OCI-LY1 (cell line): ENCODE results near the gene NCOR2.

Source experiments
- H2AFZ ChIP-seq: fragments of 200-600 bp; sonication (generic), shearing (Covaris generic); 2 replicates; pipeline ENCODE4 v1.6.0; 2014; ENCODE audit warnings: antibody characterized with exemption, mild to moderate bottlenecking, low read length
- H3F3A ChIP-seq: fragments of 200-600 bp; sonication (generic), shearing (Covaris generic); 2 replicates; pipeline ENCODE4 v1.6.0; 2014; ENCODE audit warnings: mild to moderate bottlenecking, antibody characterized with exemption, low read length, moderate library complexity; ENCODE audit not compliant: insufficient read depth
- H3K27ac ChIP-seq: fragments of 200-600 bp; sonication (generic); 2 replicates; pipeline ENCODE4 v1.5.1; 2014; ENCODE audit warnings: low read length, mixed run types, mild to moderate bottlenecking, low read depth; ENCODE audit not compliant: poor library complexity, severe bottlenecking
- H3K27me3 ChIP-seq: fragments of 200-600 bp; sonication (generic); 2 replicates; pipeline ENCODE4 v1.6.0; 2014; ENCODE audit warnings: antibody characterized with exemption, mild to moderate bottlenecking, low read length, moderate library complexity; ENCODE audit not compliant: insufficient read depth
- H3K36me3 ChIP-seq: fragments of 200-600 bp; sonication (generic); 2 replicates; pipeline ENCODE4 v1.6.1; 2014; ENCODE audit warnings: mild to moderate bottlenecking, antibody characterized with exemption, low read length, moderate library complexity, mixed read lengths; ENCODE audit not compliant: insufficient read depth
- H3K4me1 ChIP-seq: fragments of 200-600 bp; sonication (generic); 2 replicates; pipeline ENCODE4 v1.5.1; 2014; ENCODE audit warnings: mild to moderate bottlenecking, low read length, moderate library complexity; ENCODE audit not compliant: insufficient read depth, severe bottlenecking
- H3K4me2 ChIP-seq: fragments of 200-600 bp; sonication (generic), shearing (Covaris generic); 2 replicates; pipeline ENCODE4 v1.6.1; 2014; ENCODE audit warnings: low read length
- H3K4me3 ChIP-seq: fragments of 200-600 bp; sonication (generic); 2 replicates; pipeline ENCODE4 v1.5.1; 2014; ENCODE audit warnings: low read length, low read depth, mild to moderate bottlenecking, mixed read lengths; ENCODE audit not compliant: poor library complexity, severe bottlenecking
- H3K79me2 ChIP-seq: fragments of 200-600 bp; shearing (Covaris generic); 2 replicates; pipeline ENCODE4 v1.6.1; 2016; ENCODE audit warnings: mixed run types, low read length, mixed read lengths; ENCODE audit not compliant: insufficient read depth
- H3K9ac ChIP-seq: fragments of 200-600 bp; sonication (generic), shearing (Covaris generic); 2 replicates; pipeline ENCODE4 v1.6.1; 2014; ENCODE audit warnings: mild to moderate bottlenecking, low read length, mixed read lengths
- H3K9me2 ChIP-seq: fragments of 200-600 bp; sonication (generic), shearing (Covaris generic); 2 replicates; pipeline ENCODE4 v1.6.1; 2014; ENCODE audit warnings: low read depth, mild to moderate bottlenecking, low read length, mixed read lengths
- H3K9me3 ChIP-seq: fragments of 200-600 bp; shearing (Covaris generic); 2 replicates; pipeline ENCODE4 v1.6.1; 2014; ENCODE audit warnings: low read length, mixed read lengths
- H4K20me1 ChIP-seq: fragments of 200-600 bp; sonication (generic), shearing (Covaris generic); 2 replicates; pipeline ENCODE4 v1.6.0; 2016; ENCODE audit warnings: mild to moderate bottlenecking, low read length; ENCODE audit not compliant: insufficient read depth
- CTCF ChIP-seq: fragments of 200-600 bp; sonication (generic), shearing (Covaris generic); IDR thresholded peaks from 2 replicates; pipeline ENCODE4 v1.5.1; 2017; ENCODE audit warnings: mild to moderate bottlenecking, antibody characterized with exemption, low read length, moderate library complexity, mixed read lengths
- EZH2 ChIP-seq: fragments of 200-600 bp; sonication (generic), shearing (Covaris generic); IDR thresholded peaks from 2 replicates; pipeline ENCODE4 v1.8.0; 2017; ENCODE audit warnings: borderline replicate concordance, mixed run types, mild to moderate bottlenecking, antibody characterized with exemption, low read length, moderate library complexity, mixed read lengths

Gene NCOR2

GRCh38 chr12:124608450-124608870 is 41.0 kb upstream of the NCOR2 start:
- peak overlapping the region; percentile 50 for H3K4me2 ChIP-seq
- peak overlapping the region; percentile 34 for H3K4me3 ChIP-seq
- H4K20me1 ChIP-seq = no peaks in the 10 kb centered on the region
- H3K9me2 ChIP-seq = no peaks in the 10 kb centered on the region
- peaks cover 22% of the 10 kb centered on the region; the same call in 1 of the 2 replicates for H3K27me3 ChIP-seq
- no peaks in the 10 kb centered on the region for H3K79me2 ChIP-seq
- TF ChIP-seq EZH2 = no peak
- TF ChIP-seq CTCF = no peak
- H3K27ac ChIP-seq = peak overlapping the region; percentile 38
- H3F3A ChIP-seq = no peaks in the 10 kb centered on the region
- H3K9ac ChIP-seq = no peak overlapping the region
- no peaks in the 10 kb centered on the region for H3K36me3 ChIP-seq
- H3K4me1 ChIP-seq = peaks cover 17% of the 10 kb centered on the region
- H2AFZ ChIP-seq = no peak overlapping the region
- no peaks in the 10 kb centered on the region for H3K9me3 ChIP-seq

- Histone ChIP-seq H3K27ac (no peak overlapping the region), H3K36me3 (no peaks in the 10 kb centered on the region), H3K4me3 (no peak overlapping the region), H2AFZ (no peak overlapping the region), H3K79me2 (no peaks in the 10 kb centered on the region), H3K9me3 (no peaks in the 10 kb centered on the region), H3K9ac (no peak overlapping the region), H3K27me3 (peaks cover 22% of the 10 kb centered on the region; the same call in 1 of the 2 replicates), H3K4me2 (no peak overlapping the region), H3K9me2 (no peaks in the 10 kb centered on the region), H4K20me1 (no peaks in the 10 kb centered on the region), H3K4me1 (peaks cover 17% of the 10 kb centered on the region), H3F3A (no peaks in the 10 kb centered on the region)
- TF ChIP-seq CTCF = no peak
- no peak for TF ChIP-seq EZH2
These were observed 40.4 kb upstream of the NCOR2 start for GRCh38 chr12:124607681-124608425.

GRCh38 chr12:124605883-124606774 is 38.7 kb upstream of the NCOR2 start:
- Histone ChIP-seq H3K27me3 (peaks cover 23% of the 10 kb centered on the region; the same call in 1 of the 2 replicates), H3K4me1 (peaks cover 17% of the 10 kb centered on the region), H3K4me3 (no peak overlapping the region), H3K36me3 (no peaks in the 10 kb centered on the region), H3K79me2 (no peaks in the 10 kb centered on the region), H3K4me2 (no peak overlapping the region), H3F3A (no peaks in the 10 kb centered on the region), H3K9me3 (no peaks in the 10 kb centered on the region), H3K9ac (no peak overlapping the region), H3K9me2 (no peaks in the 10 kb centered on the region), H2AFZ (no peak overlapping the region), H3K27ac (no peak overlapping the region), H4K20me1 (no peaks in the 10 kb centered on the region)
- TF ChIP-seq CTCF (no peak), EZH2 (no peak)
